ENCODE data around the gene FMN1.

The FMN1 gene

GRCh38 chr15:33194237-33194636 is 277 bp downstream of the FMN1 start:
- TF ChIP-seq TAF1 (IDR thresholded peaks at IDR 0.05; ENCODE audit: borderline replicate concordance, low read depth, low read length) (no peak), POLR2A (IDR thresholded peaks at IDR 0.05; ENCODE audit: low read depth, low read length) (no peak), POLR2AphosphoS5 (IDR thresholded peaks at IDR 0.05; ENCODE audit: low read depth, low read length) (no peak)
- FAIRE-seq = peak; percentile 44
- DNase-seq (ENCODE audit: insufficient read length) = no peak

- no peak for DNase-seq (ENCODE audit: insufficient read length)
- FAIRE-seq = no peak
- TF ChIP-seq POLR2A (IDR thresholded peaks at IDR 0.05; ENCODE audit: low read depth, low read length) = no peak
Measured at GRCh38 chr15:33191591-33191990, 2.9 kb downstream of the FMN1 start.

DNA sequence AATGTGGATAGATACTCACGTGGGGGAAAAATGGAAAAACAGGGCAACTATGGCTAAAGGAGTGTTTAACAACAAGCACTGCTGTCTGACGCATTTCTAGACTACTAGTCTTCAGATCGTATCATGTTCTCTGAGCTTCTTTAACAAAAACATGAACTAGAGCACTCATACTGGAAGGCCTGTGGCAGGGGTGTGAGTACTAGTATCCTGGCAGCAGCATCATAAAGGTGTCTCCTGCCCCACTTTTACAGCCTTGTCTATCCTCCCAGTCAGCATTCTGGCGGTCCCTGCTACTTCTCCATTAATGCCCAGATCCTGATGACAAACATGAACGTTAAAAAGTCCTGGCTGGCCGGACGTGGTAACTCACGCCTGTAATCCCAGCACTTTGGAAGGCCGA is 4.0 kb downstream of the FMN1 start:
- FAIRE-seq = no peak
- no peak for TF ChIP-seq POLR2AphosphoS5 (IDR thresholded peaks at IDR 0.05; ENCODE audit: low read depth, low read length)
- no peak for TF ChIP-seq POLR2A (IDR thresholded peaks at IDR 0.05; ENCODE audit: low read depth, low read length)
- no peak for TF ChIP-seq TAF1 (IDR thresholded peaks at IDR 0.05; ENCODE audit: borderline replicate concordance, low read depth, low read length)
- DNase-seq (ENCODE audit: insufficient read length) = no peak

GRCh38 chr15:33188641-33189257 is 5.8 kb downstream of the FMN1 start:
- DNase-seq (ENCODE audit: insufficient read length) (no peak), FAIRE-seq (no peak)
- TF ChIP-seq POLR2A (IDR thresholded peaks at IDR 0.05; ENCODE audit: low read depth, low read length) (no peak), POLR2AphosphoS5 (IDR thresholded peaks at IDR 0.05; ENCODE audit: low read depth, low read length) (no peak), TAF1 (IDR thresholded peaks at IDR 0.05; ENCODE audit: borderline replicate concordance, low read depth, low read length) (no peak)

GRCh38 chr15:33188159-33188558 is 6.4 kb downstream of the FMN1 start:
- FAIRE-seq (no peak), DNase-seq (ENCODE audit: insufficient read length) (no peak)
- TF ChIP-seq POLR2A (IDR thresholded peaks at IDR 0.05; ENCODE audit: low read depth, low read length) (no peak), POLR2AphosphoS5 (IDR thresholded peaks at IDR 0.05; ENCODE audit: low read depth, low read length) (no peak), TAF1 (IDR thresholded peaks at IDR 0.05; ENCODE audit: borderline replicate concordance, low read depth, low read length) (no peak)

- FAIRE-seq = no peak
- DNase-seq (ENCODE audit: insufficient read length) = no peak
- no peak for TF ChIP-seq TAF1 (IDR thresholded peaks at IDR 0.05; ENCODE audit: borderline replicate concordance, low read depth, low read length)
- TF ChIP-seq POLR2A (IDR thresholded peaks at IDR 0.05; ENCODE audit: low read depth, low read length) = no peak
- no peak for TF ChIP-seq POLR2AphosphoS5 (IDR thresholded peaks at IDR 0.05; ENCODE audit: low read depth, low read length)
Measured at GRCh38 chr15:33183334-33183733, 11.2 kb downstream of the FMN1 start.

DNA sequence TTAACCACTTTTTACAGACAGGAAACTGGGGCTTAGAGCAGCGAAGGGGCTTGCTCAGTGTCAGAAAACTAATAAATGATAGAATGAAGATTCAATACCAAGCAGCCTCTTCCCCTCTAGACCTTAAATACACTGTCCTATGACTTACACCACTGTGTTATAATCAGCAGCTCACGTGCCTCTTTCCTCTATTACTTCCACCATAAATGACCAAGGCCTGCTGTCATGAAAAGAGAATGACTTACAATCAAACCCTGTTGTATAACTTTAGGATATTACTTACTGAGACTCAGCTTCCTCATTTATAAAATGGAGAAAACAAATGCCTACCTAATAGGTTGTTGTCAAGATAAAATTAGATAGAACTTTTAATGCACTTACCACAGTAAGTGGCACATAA is 11.6 kb downstream of the FMN1 start:
- TF ChIP-seq POLR2A (IDR thresholded peaks at IDR 0.05; ENCODE audit: low read depth, low read length) (no peak), TAF1 (IDR thresholded peaks at IDR 0.05; ENCODE audit: borderline replicate concordance, low read depth, low read length) (no peak), POLR2AphosphoS5 (IDR thresholded peaks at IDR 0.05; ENCODE audit: low read depth, low read length) (no peak)
- no peak for DNase-seq (ENCODE audit: insufficient read length)
- FAIRE-seq = no peak

- no peak for FAIRE-seq
- no peak for TF ChIP-seq TAF1 (IDR thresholded peaks at IDR 0.05; ENCODE audit: borderline replicate concordance, low read depth, low read length)
- TF ChIP-seq POLR2A (IDR thresholded peaks at IDR 0.05; ENCODE audit: low read depth, low read length) = no peak
- no peak for TF ChIP-seq POLR2AphosphoS5 (IDR thresholded peaks at IDR 0.05; ENCODE audit: low read depth, low read length)
- DNase-seq (ENCODE audit: insufficient read length) = no peak
Measured at GRCh38 chr15:33182278-33182905, 12.1 kb downstream of the FMN1 start.

- no peak for FAIRE-seq
- no peak for DNase-seq (ENCODE audit: insufficient read length)
- TF ChIP-seq POLR2AphosphoS5 (IDR thresholded peaks at IDR 0.05; ENCODE audit: low read depth, low read length) (no peak), TAF1 (IDR thresholded peaks at IDR 0.05; ENCODE audit: borderline replicate concordance, low read depth, low read length) (no peak)
Measured at GRCh38 chr15:33179874-33180273, 14.6 kb downstream of the FMN1 start.

GRCh38 chr15:33171202-33171601 is 23.3 kb downstream of the FMN1 start:
- FAIRE-seq (no peak), DNase-seq (ENCODE audit: insufficient read length) (no peak)
- TF ChIP-seq TAF1 (IDR thresholded peaks at IDR 0.05; ENCODE audit: borderline replicate concordance, low read depth, low read length) (no peak), POLR2A (IDR thresholded peaks at IDR 0.05; ENCODE audit: low read depth, low read length) (no peak), POLR2AphosphoS5 (IDR thresholded peaks at IDR 0.05; ENCODE audit: low read depth, low read length) (no peak)

DNA sequence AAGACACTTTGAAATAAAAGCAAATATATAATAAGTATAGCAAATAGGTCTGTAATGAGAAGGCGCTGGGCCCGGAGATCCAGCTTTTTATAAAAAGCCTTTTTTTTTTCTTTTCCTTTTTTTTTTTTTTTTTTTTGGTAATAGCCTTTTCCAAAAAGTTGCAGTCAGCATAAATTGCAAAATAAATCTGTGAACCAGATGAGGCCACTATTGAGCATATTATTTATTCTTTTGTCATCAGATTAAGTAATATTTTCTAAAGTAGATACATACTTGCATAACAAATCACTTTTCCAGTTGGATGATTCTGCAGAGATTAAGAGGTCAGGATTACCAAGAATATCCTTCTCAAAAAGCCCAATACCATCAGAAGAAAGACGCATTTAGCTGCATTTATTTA is 24.9 kb downstream of the FMN1 start:
- no peak for FAIRE-seq

GRCh38 chr15:33168444-33168843 is 26.1 kb downstream of the FMN1 start:
- FAIRE-seq (peak; percentile 21), DNase-seq (ENCODE audit: insufficient read length) (no peak)
- TF ChIP-seq POLR2A (IDR thresholded peaks at IDR 0.05; ENCODE audit: low read depth, low read length) (no peak), POLR2AphosphoS5 (IDR thresholded peaks at IDR 0.05; ENCODE audit: low read depth, low read length) (no peak), TAF1 (IDR thresholded peaks at IDR 0.05; ENCODE audit: borderline replicate concordance, low read depth, low read length) (no peak)

More for the DNA sequence above, 24.9 kb downstream of the FMN1 start:
- no peak for DNase-seq (ENCODE audit: insufficient read length)
- no peak for TF ChIP-seq POLR2AphosphoS5 (IDR thresholded peaks at IDR 0.05; ENCODE audit: low read depth, low read length)
- no peak for TF ChIP-seq TAF1 (IDR thresholded peaks at IDR 0.05; ENCODE audit: borderline replicate concordance, low read depth, low read length)
- no peak for TF ChIP-seq POLR2A (IDR thresholded peaks at IDR 0.05; ENCODE audit: low read depth, low read length)

Measured in GM12892 (cell line).